NCI-H526 (cell line): Measurements from ENCODE around the gene NR2F2.

Experiments
- DNase-seq, 2 experiments: peaks; one replicate each; lab custom pipeline; 2025; lab: John Stamatoyannopoulos, UW

NR2F2 gene

GRCh38 chr15:96332637-96333121 lies 2.2 kb downstream of the NR2F2 start:
- DNase-seq = no peak

- DNase-seq = no peak
These were observed 2.9 kb downstream of the NR2F2 start for GRCh38 chr15:96333131-96334016.

GRCh38 chr15:96334017-96334704 lies 3.7 kb downstream of the NR2F2 start:
- DNase-seq = no peak

GRCh38 chr15:96334705-96335410 lies 4.4 kb downstream of the NR2F2 start:
- DNase-seq = no peak

- DNase-seq = no peak
These were observed 5.0 kb downstream of the NR2F2 start for GRCh38 chr15:96335411-96336024.

- DNase-seq = peak; percentile 90
These were observed 5.7 kb downstream of the NR2F2 start for GRCh38 chr15:96336108-96336595.

- peak in 1 of 2 experiments; percentile 14 for DNase-seq
These were observed 6.3 kb downstream of the NR2F2 start for GRCh38 chr15:96336596-96337364.

GRCh38 chr15:96337365-96338023 lies 7.0 kb downstream of the NR2F2 start:
- DNase-seq = no peak

- no peak for DNase-seq
These were observed 7.7 kb downstream of the NR2F2 start for GRCh38 chr15:96338074-96338765.

- DNase-seq = peak; percentile 40 to 76
These were observed 8.5 kb downstream of the NR2F2 start for GRCh38 chr15:96338766-96339618.

- DNase-seq = no peak
These were observed 9.3 kb downstream of the NR2F2 start for GRCh38 chr15:96339619-96340347.

- no peak for DNase-seq
These were observed 9.8 kb downstream of the NR2F2 start for GRCh38 chr15:96340348-96340597.

GRCh38 chr15:96340598-96341512 lies 10.4 kb downstream of the NR2F2 start:
- DNase-seq = peak in 1 of 2 experiments; percentile 41

- DNase-seq = no peak
These were observed 11.3 kb downstream of the NR2F2 start for GRCh38 chr15:96341513-96342405.

GRCh38 chr15:96342406-96343112 lies 12.1 kb downstream of the NR2F2 start:
- DNase-seq = no peak
